ENCODE measurements around the gene PTGFR. TPM values are rescaled to one million over a fixed set of nuclear protein-coding genes. Genes with fewer than 3 reads are reported as not detected.

Gene PTGFR
- total RNA-seq, 2 donors from 2014 or later, result 0.34 to 0.46 TPM

DNA sequence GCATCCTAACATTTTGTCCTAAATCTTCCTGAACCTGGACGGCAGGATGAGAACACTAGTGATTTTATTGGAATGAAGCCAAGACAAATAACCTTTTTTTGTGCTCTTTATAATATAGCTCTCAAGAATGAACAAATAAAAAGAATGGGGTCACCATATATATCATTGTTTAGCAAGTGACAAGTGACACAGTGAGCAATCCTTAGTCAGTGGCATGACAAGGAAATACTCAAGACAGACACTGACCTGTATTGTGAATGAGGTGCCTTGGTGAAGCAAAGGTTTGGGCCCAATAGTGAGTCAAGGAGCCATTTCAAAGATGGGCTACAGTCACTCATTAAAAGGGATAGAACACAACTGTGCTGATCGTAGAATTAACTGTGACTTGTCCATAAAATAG is 35.7 kb downstream of the PTGFR start:
- intact Hi-C loops (cut with DNase I), result no loop called here
- no peak overlapping the region for H3K4me3 ChIP-seq
- TF ChIP-seq POLR2A (IDR thresholded peaks at IDR 0.05), result no peak
- TF ChIP-seq POLR2AphosphoS5 (IDR thresholded peaks at IDR 0.05), result no peak
- TF ChIP-seq, protein P1, sequence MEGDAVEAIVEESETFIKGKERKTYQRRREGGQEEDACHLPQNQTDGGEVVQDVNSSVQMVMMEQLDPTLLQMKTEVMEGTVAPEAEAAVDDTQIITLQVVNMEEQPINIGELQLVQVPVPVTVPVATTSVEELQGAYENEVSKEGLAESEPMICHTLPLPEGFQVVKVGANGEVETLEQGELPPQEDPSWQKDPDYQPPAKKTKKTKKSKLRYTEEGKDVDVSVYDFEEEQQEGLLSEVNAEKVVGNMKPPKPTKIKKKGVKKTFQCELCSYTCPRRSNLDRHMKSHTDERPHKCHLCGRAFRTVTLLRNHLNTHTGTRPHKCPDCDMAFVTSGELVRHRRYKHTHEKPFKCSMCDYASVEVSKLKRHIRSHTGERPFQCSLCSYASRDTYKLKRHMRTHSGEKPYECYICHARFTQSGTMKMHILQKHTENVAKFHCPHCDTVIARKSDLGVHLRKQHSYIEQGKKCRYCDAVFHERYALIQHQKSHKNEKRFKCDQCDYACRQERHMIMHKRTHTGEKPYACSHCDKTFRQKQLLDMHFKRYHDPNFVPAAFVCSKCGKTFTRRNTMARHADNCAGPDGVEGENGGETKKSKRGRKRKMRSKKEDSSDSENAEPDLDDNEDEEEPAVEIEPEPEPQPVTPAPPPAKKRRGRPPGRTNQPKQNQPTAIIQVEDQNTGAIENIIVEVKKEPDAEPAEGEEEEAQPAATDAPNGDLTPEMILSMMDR (IDR thresholded peaks at IDR 0.05), result no peak
- H3K4me1 ChIP-seq (replicated peaks), result no peaks in the 10 kb centered on the region
- no peaks in the 10 kb centered on the region for H3K27me3 ChIP-seq (replicated peaks; ENCODE audit: insufficient read depth)
- no peak overlapping the region for H3K27ac ChIP-seq
- H3K9me3 ChIP-seq, result no peaks in the 10 kb centered on the region
- no peak for DNase-seq (ENCODE audit: low spot score)
- no peaks in the 10 kb centered on the region for H3K36me3 ChIP-seq
- WGBS, result 42% methylated on average over 2 of the region's 2 CpGs

DNA sequence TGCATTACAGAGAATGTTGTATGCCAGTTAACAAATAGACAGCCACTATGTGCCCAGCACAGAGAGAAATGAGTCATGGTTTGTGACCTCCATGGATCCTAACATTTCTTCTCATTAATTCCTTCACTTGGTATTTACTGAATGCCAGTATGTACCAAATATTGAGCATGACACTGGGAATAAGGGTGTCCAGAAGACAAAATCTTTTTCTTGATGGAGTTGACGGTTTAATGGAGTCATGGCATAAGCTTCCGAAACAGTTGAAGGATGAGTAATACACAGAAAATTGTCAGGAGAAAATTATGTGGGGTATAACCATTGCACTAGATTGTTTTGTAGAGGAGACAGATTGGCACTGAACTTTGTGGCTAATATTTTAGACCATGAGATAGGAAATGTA is 36.9 kb downstream of the PTGFR start:
- DNase-seq (ENCODE audit: low spot score), result no peak
- TF ChIP-seq POLR2AphosphoS5 (IDR thresholded peaks at IDR 0.05) (no peak), POLR2A (IDR thresholded peaks at IDR 0.05) (no peak)
- TF ChIP-seq, protein P1 (IDR thresholded peaks at IDR 0.05), result no peak
- 96% methylated on average over 2 of the region's 2 CpGs for WGBS

GRCh38 chr1:78533527-78533926 is 42.8 kb downstream of the PTGFR start:
- 80% methylated on average over 4 of the region's 4 CpGs for WGBS
- H3K9me3 ChIP-seq, result no peaks in the 10 kb centered on the region
- no peak for TF ChIP-seq POLR2A (IDR thresholded peaks at IDR 0.05)
- no peak for TF ChIP-seq POLR2AphosphoS5 (IDR thresholded peaks at IDR 0.05)
- TF ChIP-seq, protein P1 (IDR thresholded peaks at IDR 0.05), result no peak

More for the DNA sequence above, 36.9 kb downstream of the PTGFR start:
- no peaks in the 10 kb centered on the region for H3K4me1 ChIP-seq (replicated peaks)
- H3K36me3 ChIP-seq, result no peaks in the 10 kb centered on the region
- no peak overlapping the region for H3K27ac ChIP-seq
- H3K4me3 ChIP-seq, result no peak overlapping the region
- intact Hi-C loops (cut with DNase I), result no loop called here
- H3K9me3 ChIP-seq, result no peaks in the 10 kb centered on the region
- no peaks in the 10 kb centered on the region for H3K27me3 ChIP-seq (replicated peaks; ENCODE audit: insufficient read depth)

DNA sequence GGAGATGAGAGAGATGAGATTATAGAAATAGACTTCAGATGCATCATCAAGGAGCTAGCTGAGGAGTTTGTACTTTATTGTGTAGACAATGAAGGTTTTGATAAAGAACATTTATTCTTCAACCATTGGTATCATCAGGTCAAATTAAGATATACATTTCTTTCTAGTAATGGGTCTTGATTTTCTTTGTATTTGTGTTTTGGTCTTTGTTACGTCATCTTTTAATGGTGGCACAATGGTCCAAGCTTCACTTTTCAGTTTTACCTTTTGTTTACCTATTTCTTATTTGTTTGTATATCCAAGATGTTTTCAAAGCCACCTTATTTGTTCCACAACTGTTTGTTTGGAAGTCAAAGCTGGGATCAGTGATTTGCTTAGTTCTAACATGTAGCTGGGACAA is 44.5 kb downstream of the PTGFR start:
- DNase-seq (ENCODE audit: low spot score), result no peak
- H3K27me3 ChIP-seq (replicated peaks; ENCODE audit: insufficient read depth), result no peaks in the 10 kb centered on the region
- intact Hi-C loops (cut with DNase I), result no loop called here
- no peak overlapping the region for H3K27ac ChIP-seq
- H3K4me1 ChIP-seq (replicated peaks), result no peaks in the 10 kb centered on the region
- WGBS, result 91% methylated on average over 1 of the region's 1 CpG
- H3K36me3 ChIP-seq, result no peaks in the 10 kb centered on the region
- H3K4me3 ChIP-seq, result no peak overlapping the region
- no peaks in the 10 kb centered on the region for H3K9me3 ChIP-seq
- TF ChIP-seq POLR2AphosphoS5 (IDR thresholded peaks at IDR 0.05), result no peak
- TF ChIP-seq, protein P1 (IDR thresholded peaks at IDR 0.05), result no peak
- no peak for TF ChIP-seq POLR2A (IDR thresholded peaks at IDR 0.05)

More at GRCh38 chr1:78533527-78533926, 42.8 kb downstream of the PTGFR start:
- Histone ChIP-seq H3K4me3 (no peak overlapping the region), H3K27ac (no peak overlapping the region), H3K36me3 (no peaks in the 10 kb centered on the region), H3K27me3 (replicated peaks; ENCODE audit: insufficient read depth) (no peaks in the 10 kb centered on the region), H3K4me1 (replicated peaks) (no peaks in the 10 kb centered on the region)
- no peak for DNase-seq (ENCODE audit: low spot score)
- intact Hi-C loops (cut with DNase I), result no loop called here

DNA sequence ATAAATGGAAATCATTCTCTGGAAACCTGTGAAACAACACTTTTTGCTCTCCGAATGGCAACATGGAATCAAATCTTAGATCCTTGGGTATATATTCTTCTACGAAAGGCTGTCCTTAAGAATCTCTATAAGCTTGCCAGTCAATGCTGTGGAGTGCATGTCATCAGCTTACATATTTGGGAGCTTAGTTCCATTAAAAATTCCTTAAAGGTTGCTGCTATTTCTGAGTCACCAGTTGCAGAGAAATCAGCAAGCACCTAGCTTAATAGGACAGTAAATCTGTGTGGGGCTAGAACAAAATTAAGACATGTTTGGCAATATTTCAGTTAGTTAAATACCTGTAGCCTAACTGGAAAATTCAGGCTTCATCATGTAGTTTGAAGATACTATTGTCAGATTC is 45.7 kb downstream of the PTGFR start:
- Histone ChIP-seq H3K36me3 (no peaks in the 10 kb centered on the region), H3K9me3 (no peaks in the 10 kb centered on the region), H3K4me1 (replicated peaks) (no peaks in the 10 kb centered on the region), H3K4me3 (no peak overlapping the region), H3K27ac (no peak overlapping the region), H3K27me3 (replicated peaks; ENCODE audit: insufficient read depth) (no peaks in the 10 kb centered on the region)
- 90% methylated on average over 2 of the region's 2 CpGs for WGBS
- TF ChIP-seq, protein P1 (IDR thresholded peaks at IDR 0.05), result no peak
- intact Hi-C loops (cut with DNase I), result no loop called here
- DNase-seq (ENCODE audit: low spot score), result no peak

All from prostate gland (tissue), 2 donors.